Gastrocnemius medialis (tissue), 4 donors: ENCODE results near the gene LANCL2.

ENCODE experiments used
- POLR2A ChIP-seq, 2 donors: fragments of 450-650 bp; IDR thresholded peaks; one replicate each; pipeline ENCODE4 v1.6.1; 2017; ENCODE audit warnings: antibody characterized with exemption in 2 of 2, mild to moderate bottlenecking in 2 of 2, moderate library complexity in 2 of 2
- TF ChIP-seq, protein P1 (sequence below), 5 experiments: fragments of 450-650 bp in 3 of 5; fragments of 200-600 bp in 2 of 5; sonication (generic) in 2 of 5; IDR thresholded peaks in 4 of 5; conservative IDR thresholded peaks in 1 of 5; 1 replicate in 4 of 5; 2 replicates in 1 of 5; pipeline ENCODE4 v1.5.1; 2016 to 2019; ENCODE audit warnings: antibody characterized with exemption in 5 of 5, mild to moderate bottlenecking in 3 of 5, moderate library complexity in 3 of 5

DNA sequence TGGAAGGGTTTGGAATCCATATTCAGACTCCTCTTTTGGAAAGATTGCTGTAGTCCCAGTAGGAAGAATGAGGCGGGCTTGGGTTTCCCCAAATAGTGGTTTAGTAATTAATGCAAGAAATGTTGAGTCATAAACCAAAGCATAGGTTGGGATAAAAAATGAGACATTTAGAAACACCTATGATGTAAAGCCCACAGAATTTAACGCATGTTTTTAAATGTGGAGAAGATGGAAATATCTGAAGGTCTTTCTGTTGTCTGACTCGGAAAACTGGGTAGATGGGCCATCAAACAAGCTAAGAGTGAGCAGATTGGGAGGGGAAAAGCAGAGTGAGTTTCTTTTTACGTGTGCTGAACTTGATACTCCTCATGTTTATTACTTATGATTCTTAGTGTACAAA, 62.2 kb downstream of the LANCL2 start:
- TF ChIP-seq, protein P1, sequence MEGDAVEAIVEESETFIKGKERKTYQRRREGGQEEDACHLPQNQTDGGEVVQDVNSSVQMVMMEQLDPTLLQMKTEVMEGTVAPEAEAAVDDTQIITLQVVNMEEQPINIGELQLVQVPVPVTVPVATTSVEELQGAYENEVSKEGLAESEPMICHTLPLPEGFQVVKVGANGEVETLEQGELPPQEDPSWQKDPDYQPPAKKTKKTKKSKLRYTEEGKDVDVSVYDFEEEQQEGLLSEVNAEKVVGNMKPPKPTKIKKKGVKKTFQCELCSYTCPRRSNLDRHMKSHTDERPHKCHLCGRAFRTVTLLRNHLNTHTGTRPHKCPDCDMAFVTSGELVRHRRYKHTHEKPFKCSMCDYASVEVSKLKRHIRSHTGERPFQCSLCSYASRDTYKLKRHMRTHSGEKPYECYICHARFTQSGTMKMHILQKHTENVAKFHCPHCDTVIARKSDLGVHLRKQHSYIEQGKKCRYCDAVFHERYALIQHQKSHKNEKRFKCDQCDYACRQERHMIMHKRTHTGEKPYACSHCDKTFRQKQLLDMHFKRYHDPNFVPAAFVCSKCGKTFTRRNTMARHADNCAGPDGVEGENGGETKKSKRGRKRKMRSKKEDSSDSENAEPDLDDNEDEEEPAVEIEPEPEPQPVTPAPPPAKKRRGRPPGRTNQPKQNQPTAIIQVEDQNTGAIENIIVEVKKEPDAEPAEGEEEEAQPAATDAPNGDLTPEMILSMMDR (IDR thresholded peaks at IDR 0.05 in 4 of 5, conservative IDR thresholded peaks at IDR 0.05 in 1 of 5): no peak
- no peak for TF ChIP-seq POLR2A (IDR thresholded peaks at IDR 0.05)
